DLD1 (cell line): ENCODE measurements around the gene COL5A1.

ENCODE experiments used
- in situ Hi-C: cut with HindIII; loops from 2 replicates; pipeline ENCODE4 v1.10.0; 2017; ENCODE audit warnings: low sequenced_read_pairs

Gene COL5A1

DNA sequence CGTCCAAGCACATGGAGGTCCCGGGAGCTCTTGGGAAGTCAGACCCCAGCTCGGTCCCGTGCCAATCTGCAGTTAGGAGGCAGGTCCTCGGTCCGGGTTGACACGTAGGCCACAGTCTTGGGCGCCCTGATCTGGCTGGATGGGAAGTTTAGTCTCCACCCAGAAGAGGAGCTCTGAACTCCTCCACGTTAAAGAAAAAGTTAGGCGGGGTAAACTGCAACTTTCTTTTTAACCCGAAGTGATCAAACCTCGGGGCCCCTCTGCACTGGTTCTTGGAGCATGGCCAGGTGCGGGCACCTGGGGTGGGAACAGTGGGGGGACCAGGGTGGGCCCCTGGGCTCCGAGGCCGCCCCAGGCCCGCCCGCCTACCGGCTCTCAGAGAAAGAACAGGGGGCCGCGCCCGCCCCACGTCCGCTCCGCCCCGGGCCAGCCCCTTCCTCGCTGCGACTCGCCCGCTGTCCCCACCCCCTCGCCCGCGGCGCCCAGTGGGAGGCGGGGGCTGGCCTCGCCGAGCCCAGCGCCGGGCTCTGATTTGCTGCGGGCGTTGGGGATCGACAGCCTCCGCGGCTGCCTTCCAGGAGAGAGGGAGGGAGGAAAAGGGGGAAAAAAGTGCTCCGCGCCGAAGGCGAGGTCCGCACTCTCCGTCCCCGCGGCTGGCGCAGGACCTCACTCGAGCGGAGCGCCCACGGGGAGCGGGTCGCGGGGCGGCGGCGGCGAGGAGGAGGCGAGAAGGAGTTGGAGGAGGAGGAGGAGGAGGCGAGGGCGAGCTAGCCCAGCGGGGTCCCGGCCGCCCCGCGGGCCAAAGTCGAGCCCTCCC is at the start of gene COL5A1:
Gene COL5A1 (plus strand): TSS at position 631 of the 817 bp plus-strand sequence. CDS start 385 bp downstream, outside the sequence.
- in situ Hi-C loops: no loop called here

DNA sequence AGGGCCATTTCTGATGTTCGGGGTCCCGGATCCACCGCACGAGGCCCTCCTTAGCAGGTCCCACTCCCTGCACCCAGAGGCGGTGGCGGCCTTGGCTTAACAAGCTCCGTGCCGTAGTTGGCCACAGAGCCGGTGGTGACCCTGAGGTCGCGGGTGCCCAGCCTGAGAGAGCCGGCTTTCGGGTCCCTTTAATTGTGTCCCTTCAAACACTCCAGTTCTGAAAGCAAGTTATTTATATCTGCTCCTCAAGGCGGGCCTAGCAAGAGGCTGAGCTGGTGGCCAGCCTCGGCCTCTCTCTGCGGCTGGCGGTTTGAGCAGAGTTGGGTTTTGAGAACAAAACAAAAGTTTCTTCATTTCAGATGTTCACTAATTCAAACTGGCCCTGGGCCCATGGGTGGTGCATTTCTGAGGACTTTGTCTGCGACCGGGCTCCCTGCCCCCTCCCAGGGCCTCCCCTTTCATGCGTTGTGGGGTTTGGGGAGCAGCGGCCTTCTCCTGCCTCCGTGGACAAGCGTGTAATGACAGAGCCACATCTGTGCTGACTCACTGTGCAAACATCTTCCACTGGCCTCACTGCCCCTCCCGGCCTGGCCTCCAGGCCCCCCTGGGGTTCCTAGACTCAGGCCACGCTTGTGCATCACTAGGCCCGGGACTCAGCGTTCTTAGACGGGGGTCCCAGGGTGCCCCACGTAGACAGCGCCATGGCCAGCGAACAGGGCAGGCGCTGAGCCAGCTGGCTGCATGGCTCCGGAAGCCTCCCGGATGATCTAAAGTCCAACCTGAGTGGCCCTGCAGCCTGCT is 49.4 kb upstream of the COL5A1 start:
- in situ Hi-C loops: no loop called here

DNA sequence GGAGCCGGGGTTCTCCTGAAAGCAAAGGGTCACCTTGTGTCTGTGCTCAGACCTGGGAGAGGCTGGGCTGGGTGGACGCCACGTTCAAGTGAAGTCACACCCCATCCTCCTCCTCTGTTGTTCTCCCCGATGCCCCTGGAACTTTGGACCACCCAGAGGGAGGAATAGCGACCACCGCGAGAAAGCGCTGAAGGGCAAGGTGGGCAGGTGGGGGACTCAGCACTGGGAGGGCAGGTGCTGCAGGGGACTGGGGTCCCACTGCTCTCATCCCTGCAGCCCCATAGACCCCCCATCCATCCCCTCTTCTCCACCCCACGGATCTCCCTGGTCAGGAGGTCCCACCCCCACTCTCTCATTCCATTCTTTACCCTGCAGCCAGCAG is 48.8 kb upstream of the COL5A1 start:
- in situ Hi-C loops: no loop called here

DNA sequence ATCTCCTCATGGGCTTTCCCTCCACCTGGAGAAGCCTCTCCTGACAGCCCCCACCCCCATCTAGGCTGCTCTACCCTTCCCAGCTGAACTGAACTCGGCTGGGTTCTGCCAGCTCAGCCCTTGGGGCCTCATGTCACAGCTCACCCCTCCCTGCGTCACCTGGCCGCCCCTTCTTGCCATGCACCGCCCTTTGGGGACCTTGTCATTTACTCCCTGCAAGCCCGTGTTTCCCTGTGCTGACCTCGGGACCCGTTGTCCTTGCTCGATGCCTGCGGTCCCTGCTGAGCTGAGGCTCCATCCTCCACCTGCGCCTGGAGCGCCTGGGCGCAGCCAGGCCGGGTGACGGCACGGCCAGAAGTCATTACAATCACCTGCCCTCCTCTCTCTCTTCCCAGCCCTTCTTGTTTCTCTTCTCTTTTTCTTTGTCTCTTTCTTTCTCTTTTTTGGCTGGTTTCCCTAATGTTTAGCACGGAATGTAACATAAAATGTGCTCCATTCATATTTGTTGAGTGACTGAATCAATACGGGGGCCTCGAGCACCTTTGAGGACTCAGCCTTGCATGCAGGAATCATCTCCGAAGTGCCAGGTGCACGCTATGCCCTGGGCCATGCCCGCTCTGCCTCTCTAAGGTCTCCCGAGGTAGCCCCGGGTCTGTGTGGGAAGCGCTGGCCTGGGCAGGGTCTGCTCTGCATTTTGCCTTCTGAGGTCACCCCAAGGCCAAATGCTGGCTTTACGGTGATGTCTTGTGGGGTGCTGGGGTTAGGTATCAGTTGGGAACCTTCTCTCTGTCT is 48.1 kb upstream of the COL5A1 start:
- in situ Hi-C loops: no loop called here

DNA sequence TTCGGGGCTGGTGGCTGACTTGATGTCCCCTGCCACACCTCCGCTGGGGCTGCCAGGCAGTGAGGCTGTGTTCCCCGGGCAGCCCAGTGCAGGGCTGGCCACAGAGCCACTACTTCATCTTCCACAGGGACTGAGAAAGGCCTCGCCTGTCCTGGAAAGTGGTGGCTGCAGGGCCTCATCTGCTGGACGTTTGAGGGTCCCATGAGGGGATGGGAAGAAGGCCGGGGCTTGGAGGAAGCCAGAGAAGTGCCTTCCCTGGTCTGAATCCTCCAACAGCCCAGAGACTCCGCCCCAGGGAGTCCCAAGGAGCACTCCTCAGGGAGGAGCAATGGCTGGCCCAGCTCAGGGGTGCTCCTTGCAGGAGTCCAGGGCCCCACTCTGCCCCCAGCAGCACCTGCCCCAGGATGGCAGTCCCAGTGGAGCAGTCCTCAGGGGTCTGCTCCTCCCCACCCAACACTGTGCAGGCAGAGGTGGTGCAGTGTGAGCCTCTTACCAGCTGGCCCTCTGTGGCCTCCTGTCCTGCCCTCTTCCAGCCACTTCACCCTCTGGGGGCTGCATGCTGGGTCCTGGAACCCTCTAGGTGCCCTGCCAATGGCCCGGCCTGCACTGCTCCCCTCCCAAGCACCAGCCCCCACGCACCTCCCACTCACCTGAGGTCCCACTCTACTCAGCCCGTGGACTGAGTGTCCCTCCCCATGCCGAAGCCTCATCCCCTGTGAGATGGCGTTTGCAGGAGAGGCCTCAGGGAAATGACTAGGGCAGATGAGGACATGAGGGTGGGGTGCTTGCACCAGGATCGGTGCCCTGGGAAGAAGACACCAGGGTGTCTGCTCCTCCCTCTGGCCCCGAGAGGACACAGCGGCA is 47.3 kb upstream of the COL5A1 start:
- in situ Hi-C loops: no loop called here

DNA sequence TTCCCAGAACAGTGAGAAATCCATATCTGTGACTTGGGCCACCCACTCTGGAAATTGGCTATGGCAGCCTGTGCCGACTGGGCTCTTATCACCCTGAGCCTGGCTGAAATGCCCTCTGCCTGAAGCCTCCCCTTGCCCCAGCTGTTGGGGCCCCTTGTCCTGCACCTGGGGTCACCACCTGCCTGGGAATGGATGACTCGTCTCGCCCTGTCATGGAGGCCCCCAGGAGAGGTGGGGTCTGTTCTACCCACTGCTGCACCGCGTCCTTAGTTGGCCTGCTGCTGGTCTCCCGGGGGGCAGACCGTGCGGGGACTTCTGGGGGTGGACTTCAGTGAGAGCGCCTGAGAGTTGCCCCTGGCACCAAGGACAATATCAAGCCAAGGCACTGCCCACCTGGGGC is 46.6 kb upstream of the COL5A1 start:
- in situ Hi-C loops: no loop called here

DNA sequence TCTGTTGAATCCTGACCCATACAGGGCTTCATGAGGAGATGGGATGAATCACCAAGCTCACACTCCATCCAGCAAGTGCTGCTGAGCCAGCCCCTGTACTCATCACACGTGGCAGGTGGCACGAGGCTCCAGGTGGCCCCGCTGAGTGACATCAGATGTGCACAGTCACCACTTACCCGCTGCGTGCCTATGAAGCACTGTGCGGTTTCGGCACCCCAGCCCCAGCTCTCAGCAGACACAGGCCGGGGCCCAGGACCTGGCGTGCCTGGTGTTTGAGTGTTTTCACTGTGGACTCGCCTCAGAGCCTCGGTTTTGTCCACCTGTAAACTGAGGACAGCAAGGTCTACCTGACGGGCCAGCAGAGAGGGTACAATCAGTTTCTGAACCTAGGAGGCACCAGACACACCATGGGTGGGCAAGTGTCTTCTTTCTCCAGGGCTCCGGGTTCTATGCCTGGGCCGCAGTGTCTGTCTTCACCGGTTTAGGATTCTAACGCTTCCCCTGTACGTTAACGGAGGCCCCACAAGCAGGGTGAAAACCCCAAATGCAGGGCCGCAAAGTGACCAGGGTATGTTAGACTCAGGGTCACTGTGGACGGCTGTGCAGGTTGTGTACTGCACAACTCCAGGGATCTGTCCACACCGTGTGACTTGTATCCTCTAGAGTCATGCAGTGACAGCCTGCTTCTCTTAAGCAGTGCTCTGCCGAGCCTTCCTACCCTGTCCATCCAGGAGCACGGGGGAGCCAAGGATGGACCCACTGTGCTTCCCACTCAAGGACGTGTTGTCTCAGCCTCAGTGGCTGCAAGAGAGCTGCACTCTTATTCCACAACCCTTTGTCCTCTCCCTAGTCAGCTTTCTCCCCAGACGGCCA is 44.3 kb upstream of the COL5A1 start:
- in situ Hi-C loops: no loop called here

DNA sequence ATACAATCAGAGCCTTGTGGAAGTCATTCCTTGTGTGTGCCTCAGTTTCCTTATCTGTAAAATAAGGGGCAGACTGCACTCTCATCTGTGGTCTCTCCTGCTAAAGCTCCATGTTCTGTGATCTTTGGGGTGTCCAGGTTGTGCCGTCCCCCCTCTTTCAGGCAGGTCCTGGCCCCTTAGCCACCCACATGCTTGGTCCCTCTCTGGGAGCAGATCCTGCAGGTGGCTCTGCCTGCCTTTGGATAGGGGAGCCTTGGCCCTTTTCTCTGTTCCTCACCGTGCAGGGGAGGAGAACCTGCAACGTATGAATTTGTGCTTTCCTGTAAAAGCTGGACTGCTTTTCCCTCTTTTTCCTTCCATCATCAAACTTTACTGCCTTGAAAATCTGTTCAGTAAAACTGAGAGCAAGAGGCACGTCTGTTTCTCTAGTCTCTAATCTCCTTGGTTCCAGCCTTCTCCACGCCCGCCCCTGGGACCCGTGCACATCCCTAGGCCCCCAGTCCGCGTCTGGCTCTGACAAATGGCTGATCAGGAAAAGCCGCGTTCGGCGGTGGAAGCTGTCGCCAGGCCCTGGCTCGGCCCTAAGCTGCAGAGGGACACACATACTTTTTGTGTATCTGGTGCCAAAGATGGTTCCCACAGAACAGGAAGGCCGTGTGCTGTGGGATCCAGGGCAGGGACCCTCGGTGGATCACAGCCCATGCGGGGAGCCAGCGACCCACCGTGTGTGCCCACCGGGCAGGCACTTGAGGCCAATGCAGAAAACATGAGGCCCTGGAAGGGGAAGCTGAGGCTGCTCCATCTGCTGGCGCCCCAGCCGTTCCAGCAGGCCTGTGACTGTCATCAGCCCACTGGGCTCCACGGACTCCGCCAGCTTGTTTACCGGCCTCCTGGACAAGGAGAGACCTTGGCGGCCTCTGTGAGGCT is 43.4 kb upstream of the COL5A1 start:
- in situ Hi-C loops: no loop called here

DNA sequence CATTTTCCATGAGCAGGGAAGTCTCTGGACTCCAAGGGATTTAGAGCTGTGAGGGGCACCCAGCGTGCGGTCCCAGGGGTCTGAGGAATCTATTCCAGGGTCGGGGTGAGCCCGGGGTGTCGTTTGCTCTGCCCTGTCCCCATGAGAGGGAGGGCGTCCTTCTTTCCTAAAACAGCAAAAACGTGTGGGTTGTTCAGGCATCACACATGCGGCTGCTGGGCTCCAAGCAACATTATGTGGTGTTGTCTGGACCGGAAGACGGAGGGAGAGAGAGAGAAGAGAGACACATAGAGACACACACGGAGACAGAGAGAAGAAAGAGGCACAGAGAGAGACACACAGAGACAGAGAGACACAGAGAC is 42.7 kb upstream of the COL5A1 start:
- in situ Hi-C loops: no loop called here

DNA sequence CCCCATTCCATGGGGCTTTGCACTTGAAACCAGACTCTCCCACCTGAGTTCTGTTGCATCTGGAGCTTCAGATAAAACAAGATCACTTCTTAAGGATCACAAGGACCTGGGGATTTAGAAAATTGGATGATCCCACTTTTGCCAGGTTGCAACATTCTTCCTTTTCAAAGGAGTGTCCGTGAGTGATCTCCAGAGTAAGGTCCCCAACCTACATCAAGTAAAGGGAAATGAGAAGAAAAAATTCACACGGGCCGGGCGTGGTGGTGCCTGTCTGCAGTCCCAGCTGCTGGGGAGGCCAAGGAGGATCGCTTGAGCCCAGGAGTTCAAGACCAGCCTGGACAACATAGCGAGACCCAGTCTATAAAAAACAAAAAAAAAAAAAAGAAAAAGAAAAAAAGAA is 41.2 kb upstream of the COL5A1 start:
- in situ Hi-C loops: no loop called here

DNA sequence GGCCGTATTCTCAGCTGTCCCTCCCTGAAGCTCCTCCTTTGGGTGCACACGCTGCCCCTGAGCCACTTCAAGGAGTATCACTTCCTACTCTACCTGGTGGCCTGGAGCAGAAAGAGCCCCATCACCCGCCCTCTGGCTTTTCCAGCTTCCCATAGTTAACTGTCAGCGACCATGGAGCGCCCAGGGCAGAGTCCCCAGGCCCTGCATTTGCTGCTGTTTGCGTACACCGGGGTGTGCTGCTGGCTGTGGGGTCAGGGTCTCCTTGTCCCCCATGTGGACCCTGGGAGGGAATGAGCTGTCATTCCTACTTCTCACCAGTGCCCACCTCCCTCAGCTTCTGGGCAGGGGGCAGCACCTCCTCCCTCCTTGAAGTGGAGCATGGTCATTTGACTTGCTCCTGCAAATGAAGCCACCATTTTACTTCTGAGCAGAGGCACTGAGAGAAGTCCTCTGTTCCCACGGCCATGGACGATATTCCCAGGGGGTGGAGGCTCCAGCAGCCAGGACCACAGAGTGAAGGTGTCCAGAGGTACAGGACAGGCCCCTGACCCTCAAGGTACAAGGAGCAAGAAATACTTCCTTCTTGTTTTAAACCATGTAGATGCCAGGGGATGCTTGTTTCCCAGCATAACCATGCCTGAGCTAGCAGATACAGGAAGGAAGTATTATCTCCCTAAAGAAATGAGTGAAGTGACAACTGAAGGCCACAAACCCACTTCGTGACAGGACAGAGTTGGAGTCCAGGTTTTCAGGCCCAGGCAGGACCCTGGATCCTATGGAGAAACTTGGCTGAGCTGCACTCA is 40.6 kb upstream of the COL5A1 start:
- in situ Hi-C loops: no loop called here

DNA sequence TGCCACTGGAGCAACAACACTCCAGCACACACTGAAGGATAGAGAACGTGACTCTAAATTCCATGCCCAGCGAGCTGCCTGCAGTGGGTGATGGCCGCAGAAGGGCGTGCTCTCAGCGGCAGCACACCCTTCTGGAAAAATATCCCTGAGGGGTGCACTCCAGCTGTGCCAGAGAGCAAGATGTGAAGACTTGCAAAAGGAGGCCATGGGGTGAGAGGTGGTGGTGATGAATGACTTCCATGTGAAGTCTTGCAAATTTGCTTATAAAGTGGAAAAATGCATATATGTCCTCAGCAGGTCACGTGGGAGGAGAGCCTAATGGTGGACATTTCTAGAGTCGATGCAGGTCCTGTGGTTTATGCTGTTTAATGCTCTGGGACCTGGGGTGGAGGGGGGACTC is 39.8 kb upstream of the COL5A1 start:
- in situ Hi-C loops: no loop called here

DNA sequence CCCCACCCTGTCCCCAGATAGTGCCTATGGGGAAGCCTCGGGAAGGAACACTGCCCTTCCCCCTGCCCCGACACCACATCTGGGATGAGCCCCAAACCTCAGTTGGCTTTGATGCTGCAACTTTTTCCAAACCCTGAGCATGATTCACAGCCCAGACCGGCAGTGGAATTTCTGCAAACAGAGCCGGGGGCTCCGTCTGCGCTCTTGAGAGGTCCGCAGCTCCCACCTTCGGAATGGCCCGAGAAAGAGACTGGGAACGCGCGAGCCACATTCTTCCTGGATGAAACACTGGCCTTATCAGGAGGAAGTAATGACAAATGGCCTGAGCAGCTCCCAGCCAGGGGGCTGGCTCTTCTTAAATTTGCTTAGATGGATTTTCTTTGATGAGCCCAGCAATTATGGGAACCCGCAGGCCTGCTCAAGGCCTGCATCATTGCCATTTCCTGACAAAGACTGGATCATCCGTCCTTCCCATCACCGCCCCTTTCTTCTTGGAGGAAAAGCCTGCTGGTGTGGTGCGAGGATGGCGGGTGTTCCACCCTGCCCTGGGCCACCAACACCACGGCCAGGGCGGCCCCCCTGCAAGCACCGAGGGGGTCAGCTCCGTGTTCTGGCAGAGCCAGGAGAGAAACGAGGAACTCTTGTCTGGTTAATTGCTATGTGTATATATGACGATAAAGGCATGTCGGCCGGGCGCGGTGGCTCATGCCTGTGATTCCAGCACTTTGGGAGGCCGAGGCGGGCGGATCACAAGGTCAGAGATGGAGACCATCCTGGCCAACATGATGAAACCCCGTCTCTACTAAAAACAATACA is 38.8 kb upstream of the COL5A1 start:
- in situ Hi-C loops: no loop called here

DNA sequence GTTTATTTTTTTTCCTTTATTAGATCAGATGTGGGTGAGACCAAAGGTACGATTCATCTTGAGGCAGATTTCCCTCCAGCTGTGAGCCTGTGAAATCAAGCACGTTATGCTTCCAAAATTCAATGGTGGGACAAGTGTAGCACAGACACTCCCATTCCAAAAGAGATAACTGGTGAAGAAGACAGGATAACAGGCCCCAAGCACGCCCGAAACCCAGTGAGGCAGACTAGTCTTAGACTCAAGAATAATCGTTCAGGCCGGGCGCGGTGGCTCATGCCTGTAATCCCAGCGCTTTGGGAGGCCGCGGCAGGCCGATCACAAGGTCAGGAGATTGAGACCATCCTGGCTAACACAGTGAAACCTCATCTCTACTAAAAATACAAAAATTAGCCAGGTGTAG is 36.8 kb upstream of the COL5A1 start:
- in situ Hi-C loops: no loop called here

DNA sequence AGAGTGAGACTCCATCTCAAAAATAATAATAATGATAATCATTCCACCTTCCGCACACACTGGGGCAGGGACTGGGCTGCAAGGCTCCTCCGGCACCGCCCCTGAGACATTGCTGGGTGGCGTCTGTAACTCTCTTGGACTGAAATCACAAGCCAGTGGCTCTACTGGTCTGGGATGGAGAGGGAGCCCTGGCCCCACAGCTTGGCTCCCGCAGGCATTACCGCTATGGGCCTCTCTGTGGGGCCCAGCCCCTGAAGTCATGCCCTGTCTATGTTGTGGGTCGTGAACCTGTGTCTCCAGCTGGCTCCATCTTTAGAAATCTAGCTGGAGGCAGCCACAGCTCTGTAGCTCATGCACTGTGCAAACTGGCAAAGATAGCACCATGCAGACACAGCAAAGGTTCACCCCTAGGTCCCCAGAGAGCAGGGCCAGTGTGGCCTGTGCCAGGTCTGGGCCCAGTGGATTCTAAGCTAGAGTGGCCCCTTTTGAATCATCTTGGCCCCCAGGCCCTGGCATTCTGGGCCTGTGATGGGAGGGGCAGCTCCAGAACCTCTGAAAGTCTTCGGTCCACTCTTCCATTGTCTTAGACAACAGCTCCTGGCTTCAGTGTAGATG is 36.1 kb upstream of the COL5A1 start:
- in situ Hi-C loops: no loop called here

DNA sequence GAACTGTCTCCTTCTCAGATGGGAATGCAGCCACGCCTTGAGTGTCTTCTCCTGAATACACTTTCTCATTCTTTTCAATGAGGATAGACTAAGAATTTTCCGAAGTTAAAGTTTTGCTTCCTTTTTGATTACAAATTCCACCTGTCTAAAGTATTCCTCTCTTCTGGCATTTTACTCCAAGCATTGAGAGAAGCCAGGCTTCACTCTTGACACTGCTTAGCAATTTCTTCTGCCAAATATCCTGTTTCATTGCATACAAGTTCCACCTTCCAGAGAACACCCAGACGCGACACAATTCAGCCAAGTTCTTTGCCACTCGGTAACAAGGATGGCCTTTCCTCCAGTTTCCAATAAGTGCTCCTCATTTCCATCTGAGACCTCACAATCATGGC is 35.6 kb upstream of the COL5A1 start:
- in situ Hi-C loops: no loop called here
